Stimulated activated CD8-positive, alpha-beta memory T cell treated with anti-CD3 and anti-CD28 coated beads, Interleukin-7, amount 100 ng/mL, for 48 hours (primary cell): ENCODE measurements around the gene JPH2.
"Not testable (repeated sequence)": the region's sequence is repeated elsewhere in the genome, so short reads cannot be mapped to it uniquely, and the experiment has no call there.

Experiments used
- DNase-seq, 2 donors: peaks; one replicate each; pipeline ENCODE4 v3.0.0-alpha.2; 2020; ENCODE audit warnings: low read depth in 1 of 2; ENCODE audit errors: extremely low read depth in 1 of 2

The JPH2 gene

GRCh38 chr20:44129300-44129699 is 57.7 kb downstream of the JPH2 start:
- DNase-seq: not testable (repeated sequence)

GRCh38 chr20:44126445-44126844 is 60.5 kb downstream of the JPH2 start:
- no peak for DNase-seq

GRCh38 chr20:44125332-44126127 is 61.5 kb downstream of the JPH2 start:
- no peak for DNase-seq

GRCh38 chr20:44123874-44124535 is 63.0 kb downstream of the JPH2 start:
- DNase-seq: no peak

GRCh38 chr20:44123251-44123650 is 63.7 kb downstream of the JPH2 start:
- DNase-seq: no peak

GRCh38 chr20:44120676-44121425 is 66.1 kb downstream of the JPH2 start:
- DNase-seq: no peak

GRCh38 chr20:44118185-44119033 is 68.6 kb downstream of the JPH2 start:
- DNase-seq: no peak

GRCh38 chr20:44117296-44118184 is 69.4 kb downstream of the JPH2 start:
- DNase-seq: no peak

- no peak for DNase-seq
These were observed 71.0 kb downstream of the JPH2 start for GRCh38 chr20:44115762-44116644.

- no peak for DNase-seq
These were observed 71.8 kb downstream of the JPH2 start for GRCh38 chr20:44115181-44115580.

GRCh38 chr20:44113618-44114376 is 73.2 kb downstream of the JPH2 start:
- DNase-seq: no peak

GRCh38 chr20:44112889-44113617 is 73.9 kb downstream of the JPH2 start:
- DNase-seq: no peak

GRCh38 chr20:44112456-44112855 is 74.5 kb downstream of the JPH2 start:
- DNase-seq: no peak

GRCh38 chr20:44111712-44112335 is 75.2 kb downstream of the JPH2 start:
- no peak for DNase-seq

GRCh38 chr20:44110816-44111568 is 76.0 kb downstream of the JPH2 start:
- DNase-seq: no peak

- no peak for DNase-seq
These were observed 77.0 kb downstream of the JPH2 start for GRCh38 chr20:44109951-44110361.
